OCI-LY7 (cell line): ENCODE results near the gene CAPRIN2.

Source experiments
- EZH2phosphoT487 ChIP-seq: fragments of 200-600 bp; sonication (generic); IDR thresholded peaks from 2 replicates; pipeline ENCODE4 v1.6.1; 2018; ENCODE audit warnings: low read depth, borderline replicate concordance, mild to moderate bottlenecking, mixed run types, antibody characterized with exemption, low read length, moderate library complexity, mixed read lengths
- TF ChIP-seq, protein P1 (sequence below): fragments of 200-600 bp; sonication (generic); conservative IDR thresholded peaks from 2 replicates; pipeline ENCODE4 v1.5.1; 2014; ENCODE audit warnings: mild to moderate bottlenecking, antibody characterized with exemption, low read length, moderate library complexity, mixed read lengths

DNA sequence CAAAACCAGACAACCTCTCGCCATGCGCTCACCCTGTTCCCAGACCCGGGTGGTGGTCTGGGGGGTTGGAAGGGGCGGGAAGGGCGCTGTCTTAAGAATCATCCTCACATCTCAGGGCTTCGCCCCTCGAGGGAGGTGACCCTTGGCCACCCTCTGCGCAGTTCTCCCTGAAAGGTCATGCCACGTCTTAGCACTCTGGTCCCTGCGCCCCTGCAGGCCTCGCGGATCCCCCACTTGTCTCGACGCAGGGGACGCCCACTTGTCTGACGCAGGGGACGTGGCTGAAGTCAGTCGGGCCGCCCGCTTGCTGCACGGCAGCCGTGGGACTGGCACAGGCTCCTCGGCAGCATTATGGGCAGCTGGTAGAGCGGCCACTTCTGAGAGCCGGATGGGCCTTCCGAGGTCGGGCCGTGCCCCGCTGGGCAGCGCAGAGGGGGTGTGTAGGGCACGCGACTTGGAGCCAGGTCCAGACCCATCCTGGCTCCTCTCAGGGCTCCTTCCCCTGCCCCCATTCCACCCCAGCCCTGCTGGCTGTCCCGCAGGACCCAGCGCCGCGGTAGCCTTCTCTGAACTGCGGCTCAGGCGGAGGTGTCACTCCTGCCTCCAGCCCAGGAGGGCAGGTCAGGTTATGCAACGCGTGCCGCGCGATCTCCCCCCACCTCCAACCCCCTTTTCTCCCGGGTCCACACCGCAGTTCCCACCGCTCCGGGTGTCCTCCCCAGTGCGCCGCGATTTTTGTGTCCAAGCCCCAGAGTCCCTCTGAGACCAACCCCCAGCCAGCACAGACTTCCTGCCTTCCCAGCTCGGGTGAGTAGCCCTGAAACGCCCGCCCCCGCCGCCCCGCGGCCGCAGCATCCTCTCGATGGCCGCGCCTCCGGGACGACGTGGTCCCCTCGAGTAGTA lies 40.9 kb upstream of the CAPRIN2 start:
- TF ChIP-seq, protein P1, sequence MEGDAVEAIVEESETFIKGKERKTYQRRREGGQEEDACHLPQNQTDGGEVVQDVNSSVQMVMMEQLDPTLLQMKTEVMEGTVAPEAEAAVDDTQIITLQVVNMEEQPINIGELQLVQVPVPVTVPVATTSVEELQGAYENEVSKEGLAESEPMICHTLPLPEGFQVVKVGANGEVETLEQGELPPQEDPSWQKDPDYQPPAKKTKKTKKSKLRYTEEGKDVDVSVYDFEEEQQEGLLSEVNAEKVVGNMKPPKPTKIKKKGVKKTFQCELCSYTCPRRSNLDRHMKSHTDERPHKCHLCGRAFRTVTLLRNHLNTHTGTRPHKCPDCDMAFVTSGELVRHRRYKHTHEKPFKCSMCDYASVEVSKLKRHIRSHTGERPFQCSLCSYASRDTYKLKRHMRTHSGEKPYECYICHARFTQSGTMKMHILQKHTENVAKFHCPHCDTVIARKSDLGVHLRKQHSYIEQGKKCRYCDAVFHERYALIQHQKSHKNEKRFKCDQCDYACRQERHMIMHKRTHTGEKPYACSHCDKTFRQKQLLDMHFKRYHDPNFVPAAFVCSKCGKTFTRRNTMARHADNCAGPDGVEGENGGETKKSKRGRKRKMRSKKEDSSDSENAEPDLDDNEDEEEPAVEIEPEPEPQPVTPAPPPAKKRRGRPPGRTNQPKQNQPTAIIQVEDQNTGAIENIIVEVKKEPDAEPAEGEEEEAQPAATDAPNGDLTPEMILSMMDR: no peak
- TF ChIP-seq EZH2phosphoT487: no peak
